CD8-positive, alpha-beta memory T cell (primary cell): ENCODE measurements around the gene SPECC1. TPM values are rescaled to one million over a fixed set of nuclear protein-coding genes. Genes with fewer than 3 reads are reported as not detected.
"Not testable (repeated sequence)": the region's sequence is repeated elsewhere in the genome, so short reads cannot be mapped to it uniquely, and the experiment has no call there.

ENCODE experiments used
- CTCF ChIA-PET: fragments of 350-600 bp; sonication (Branson Sonifier 250); formaldehyde crosslinking; loops from one replicate; lab custom pipeline; 2021; ENCODE audit warnings: antibody characterized with exemption; lab: Charles Lee
- POLR2A ChIA-PET: fragments of 350-600 bp; sonication (Branson Sonifier 250); formaldehyde crosslinking; loops from one replicate; lab custom pipeline; 2021; ENCODE audit warnings: antibody characterized with exemption; lab: Charles Lee
- DNase-seq, 5 donors: peaks; one replicate each; pipeline versions ENCODE4 v3.0.0 to v3.0.0-alpha.2; 2020 to 2022; ENCODE audit warnings: mixed read lengths in 1 of 5
- H3K27ac ChIP-seq: one replicate; pipeline ENCODE4 v1.7.0; 2013; ENCODE audit warnings: low read depth, mild to moderate bottlenecking, low read length, moderate library complexity
- H3K27me3 ChIP-seq: 2 replicates; pipeline ENCODE4 v1.7.0; 2013; ENCODE audit warnings: low read length, mild to moderate bottlenecking; ENCODE audit not compliant: insufficient read depth, poor library complexity, severe bottlenecking
- H3K36me3 ChIP-seq: 2 replicates; pipeline ENCODE4 v1.7.0; 2013; ENCODE audit warnings: mild to moderate bottlenecking, low read length, moderate library complexity; ENCODE audit not compliant: insufficient read depth
- H3K4me1 ChIP-seq: 2 replicates; pipeline ENCODE4 v1.7.0; 2013; ENCODE audit warnings: mild to moderate bottlenecking, low read length, moderate library complexity; ENCODE audit not compliant: insufficient read depth
- H3K4me3 ChIP-seq: 2 replicates; pipeline ENCODE4 v1.7.0; 2013; ENCODE audit warnings: mild to moderate bottlenecking, low read length
- H3K9me3 ChIP-seq: 2 replicates; pipeline ENCODE4 v1.7.0; 2013; ENCODE audit warnings: mild to moderate bottlenecking, low read length
- H3K27ac Mint-ChIP-seq, 8 donors: one replicate each; pipeline ENCODE4 v1.8.0; 2020 to 2021; ENCODE audit warnings: mixed read lengths in 8 of 8, mild to moderate bottlenecking in 6 of 8, inconsistent platforms in 3 of 8, moderate library complexity in 3 of 8
- H3K27me3 Mint-ChIP-seq, 2 donors: one replicate each; pipeline ENCODE4 v1.8.0; 2020 to 2021; ENCODE audit warnings: mixed read lengths in 2 of 2, mild to moderate bottlenecking in 1 of 2, moderate library complexity in 1 of 2
- H3K36me3 Mint-ChIP-seq, 3 donors: one replicate each; pipeline ENCODE4 v1.8.0; 2020 to 2021; ENCODE audit warnings: mixed read lengths in 3 of 3, inconsistent platforms in 1 of 3, mild to moderate bottlenecking in 1 of 3
- H3K4me1 Mint-ChIP-seq, 3 donors: one replicate each; pipeline ENCODE4 v1.8.0; 2020 to 2021; ENCODE audit warnings: mixed read lengths in 3 of 3, inconsistent platforms in 1 of 3, mild to moderate bottlenecking in 1 of 3
- H3K4me3 Mint-ChIP-seq, 7 donors: one replicate each; pipeline ENCODE4 v1.8.0; 2020 to 2021; ENCODE audit warnings: mixed read lengths in 7 of 7, mild to moderate bottlenecking in 6 of 7, moderate library complexity in 4 of 7, inconsistent platforms in 2 of 7
- H3K9me3 Mint-ChIP-seq, 5 donors: one replicate each; pipeline ENCODE4 v1.8.0; 2020 to 2022; ENCODE audit warnings: mixed read lengths in 5 of 5, mild to moderate bottlenecking in 3 of 5, moderate library complexity in 2 of 5, inconsistent platforms in 1 of 5
- polyA plus RNA-seq: library from polyadenylated mRNA; unstranded; fragments of 300-500 nt; fragmentation: Illumina TruSeq; gene quantifications from one replicate; pipeline ENCODE4 v1.2.3, GENCODE V29; 2021
- total RNA-seq, 2 experiments: library from RNA; stranded (reverse); gene quantifications; one replicate each; pipeline ENCODE4 v1.2.3, GENCODE V29; 2021

SPECC1 gene
- total RNA-seq (10 to 100 TPM; 12.5 to 13.4 TPM), polyA plus RNA-seq (15.9 TPM)

- peaks cover 26 to 48% of the 10 kb centered on the region in 2 donors for H3K27me3 Mint-ChIP-seq
- ChIA-PET CTCF (interaction anchor here (0.7 to 2.8 kb wide), 19 partner anchors 9 to 110 kb away, joined by 3 to 13 read pairs (median 4); partner anchors contain the start of gene AKAP10), POLR2A (interaction anchor here (0.6 to 2.3 kb wide), 3 partner anchors 32 to 104 kb away, joined by 4 to 16 read pairs (median 8); partner anchors contain the start of gene AKAP10)
- Histone ChIP-seq H3K36me3 (no peaks in the 10 kb centered on the region), H3K27ac (no peak within 1 kb of the TSS), H3K27me3 (peaks cover 4% of the 10 kb centered on the region), H3K4me1 (peaks cover 12% of the 10 kb centered on the region), H3K4me3 (peak within 1 kb of the TSS; percentile 82), H3K9me3 (no peaks in the 10 kb centered on the region)
- H3K9me3 Mint-ChIP-seq, result no peaks in the 10 kb centered on the region
- H3K27ac Mint-ChIP-seq, result peak within 1 kb of the TSS in 7 of 8 donors; percentile 48 to 91 (median 88)
- H3K36me3 Mint-ChIP-seq, result no peaks in the 10 kb centered on the region
- H3K4me3 Mint-ChIP-seq, result peak within 1 kb of the TSS; percentile 87 to 97 (median 94)
- peaks cover 11 to 15% (median 14%) of the 10 kb centered on the region in 3 donors for H3K4me1 Mint-ChIP-seq
- peak; percentile 77 to 88 (median 83) for DNase-seq
Observed at GRCh38 chr17:20009302-20010098, at the start of gene SPECC1. SPECC1 (plus strand) TSS chr17:20009359; CDS start chr17:20096652, 87,293 bp downstream.

GRCh38 chr17:19962954-19963353 is 46.2 kb upstream of the SPECC1 start:
- H3K36me3 ChIP-seq, CTCF ChIA-PET, DNase-seq, H3K9me3 ChIP-seq, H3K27me3 Mint-ChIP-seq, POLR2A ChIA-PET, H3K9me3 Mint-ChIP-seq, H3K4me3 Mint-ChIP-seq, H3K27me3 ChIP-seq, H3K4me3 ChIP-seq, H3K27ac ChIP-seq, H3K4me1 ChIP-seq: not testable (repeated sequence)
- Mint-ChIP-seq H3K27ac (peak overlapping the region in 1 of 8 donors; percentile 12), H3K4me1 (peaks cover 35 to 54% (median 48%) of the 10 kb centered on the region in 3 donors), H3K36me3 (peaks cover 4 to 74% (median 21%) of the 10 kb centered on the region in 3 donors)

- no peak overlapping the region for H3K4me3 ChIP-seq
- POLR2A ChIA-PET, result no interaction called here
- Mint-ChIP-seq H3K4me3 (no peak overlapping the region), H3K27ac (peak overlapping the region in 4 of 8 donors; percentile 9 to 81 (median 26)), H3K9me3 (no peaks in the 10 kb centered on the region), H3K27me3 (no peaks in the 10 kb centered on the region), H3K36me3 (peaks cover 0 to 62% (median 16%) of the 10 kb centered on the region in 3 donors), H3K4me1 (peaks cover 57 to 79% (median 77%) of the 10 kb centered on the region in 3 donors)
- H3K27me3 ChIP-seq, result no peaks in the 10 kb centered on the region
- H3K4me1 ChIP-seq, result peaks cover 26% of the 10 kb centered on the region
- no peaks in the 10 kb centered on the region for H3K36me3 ChIP-seq
- CTCF ChIA-PET, result interaction anchor here (2.3 kb wide), 1 partner anchor 20 kb away, joined by 7 read pairs; no protein-coding TSS in a partner anchor
- no peak overlapping the region for H3K27ac ChIP-seq
- H3K9me3 ChIP-seq, result no peaks in the 10 kb centered on the region
- no peak for DNase-seq
Observed at GRCh38 chr17:19973156-19973555, 36.0 kb upstream of the SPECC1 start.

- Histone ChIP-seq H3K4me1 (peaks cover 32% of the 10 kb centered on the region), H3K36me3 (no peaks in the 10 kb centered on the region), H3K4me3 (no peak overlapping the region), H3K9me3 (no peaks in the 10 kb centered on the region), H3K27ac (no peak overlapping the region), H3K27me3 (no peaks in the 10 kb centered on the region)
- H3K9me3 Mint-ChIP-seq, result no peaks in the 10 kb centered on the region
- H3K36me3 Mint-ChIP-seq, result peaks cover 0 to 45% (median 10%) of the 10 kb centered on the region in 3 donors
- POLR2A ChIA-PET, result no interaction called here
- peak overlapping the region; percentile 21 to 84 (median 59) for H3K4me3 Mint-ChIP-seq
- H3K27ac Mint-ChIP-seq, result peak overlapping the region in 7 of 8 donors; percentile 8 to 92 (median 65)
- H3K4me1 Mint-ChIP-seq, result peaks cover 51 to 68% (median 67%) of the 10 kb centered on the region in 3 donors
- H3K27me3 Mint-ChIP-seq, result no peaks in the 10 kb centered on the region
- CTCF ChIA-PET, result interaction anchor here (1.2 to 3.8 kb wide), 3 partner anchors 17 to 33 kb away, joined by 3 to 22 read pairs (median 3); no protein-coding TSS in a partner anchor
- no peak for DNase-seq
Observed at GRCh38 chr17:19975601-19976000, 33.6 kb upstream of the SPECC1 start.

- no peaks in the 10 kb centered on the region for H3K36me3 ChIP-seq
- POLR2A ChIA-PET, result interaction anchor here (1.0 to 2.1 kb wide), 4 partner anchors 32 to 1066 kb away, joined by 4 to 16 read pairs (median 6); partner anchors contain the start of genes SPECC1 and ULK2
- H3K4me3 ChIP-seq, result peak within 1 kb of the TSS; percentile 89
- peak within 1 kb of the TSS; percentile 90 to 99 (median 97) for H3K4me3 Mint-ChIP-seq
- H3K4me1 Mint-ChIP-seq, result peaks cover 45 to 56% (median 55%) of the 10 kb centered on the region in 3 donors
- no peaks in the 10 kb centered on the region for H3K27me3 ChIP-seq
- H3K4me1 ChIP-seq, result peaks cover 32% of the 10 kb centered on the region
- peak within 1 kb of the TSS; percentile 92 to 99 (median 97) for H3K27ac Mint-ChIP-seq
- no peaks in the 10 kb centered on the region for H3K9me3 ChIP-seq
- peak within 1 kb of the TSS; percentile 93 for H3K27ac ChIP-seq
- H3K36me3 Mint-ChIP-seq, result peaks cover 0 to 38% (median 5%) of the 10 kb centered on the region in 3 donors
- peak; percentile 86 to 93 (median 91) for DNase-seq
- CTCF ChIA-PET, result interaction anchor here (1.2 to 3.8 kb wide), 3 partner anchors 15 to 34 kb away, joined by 5 to 22 read pairs (median 8); partner anchors contain the start of gene SPECC1
- no peaks in the 10 kb centered on the region for H3K9me3 Mint-ChIP-seq
- no peaks in the 10 kb centered on the region for H3K27me3 Mint-ChIP-seq
Observed at GRCh38 chr17:19977293-19978208, 31.6 kb upstream of the SPECC1 start, which contains the start of gene AKAP10. AKAP10 (minus strand) TSS chr17:19977828; CDS start chr17:19977679, 149 bp downstream.

- ChIA-PET CTCF (interaction anchor here (1.2 to 3.8 kb wide), 3 partner anchors 14 to 33 kb away, joined by 5 to 22 read pairs (median 8); partner anchors contain the start of gene SPECC1), POLR2A (interaction anchor here (1.5 to 2.1 kb wide), 3 partner anchors 31 to 331 kb away, joined by 5 to 16 read pairs (median 6); partner anchors contain the start of genes SPECC1 and ULK2)
- H3K4me3 Mint-ChIP-seq, result peak overlapping the region; percentile 90 to 99 (median 97)
- H3K27me3 Mint-ChIP-seq, result no peaks in the 10 kb centered on the region
- Histone ChIP-seq H3K27ac (peak overlapping the region; percentile 93), H3K9me3 (no peaks in the 10 kb centered on the region), H3K27me3 (no peaks in the 10 kb centered on the region), H3K4me3 (peak overlapping the region; percentile 89), H3K4me1 (peaks cover 29% of the 10 kb centered on the region), H3K36me3 (no peaks in the 10 kb centered on the region)
- H3K9me3 Mint-ChIP-seq, result no peaks in the 10 kb centered on the region
- H3K4me1 Mint-ChIP-seq, result peaks cover 38 to 49% (median 47%) of the 10 kb centered on the region in 3 donors
- H3K27ac Mint-ChIP-seq, result peak overlapping the region; percentile 92 to 99 (median 97)
- no peak for DNase-seq
- H3K36me3 Mint-ChIP-seq, result peaks cover 0 to 31% (median 3%) of the 10 kb centered on the region in 3 donors
Observed at GRCh38 chr17:19978209-19978802, 30.9 kb upstream of the SPECC1 start.
